ENCODE results near the gene CNIH1. TPM values are rescaled to one million over a fixed set of nuclear protein-coding genes. Genes with fewer than 3 reads are reported as not detected.

The CNIH1 gene
- 157 and 175 TPM in 2 replicates for total RNA-seq (2014; rRNA removed; shearing (Covaris generic))

DNA sequence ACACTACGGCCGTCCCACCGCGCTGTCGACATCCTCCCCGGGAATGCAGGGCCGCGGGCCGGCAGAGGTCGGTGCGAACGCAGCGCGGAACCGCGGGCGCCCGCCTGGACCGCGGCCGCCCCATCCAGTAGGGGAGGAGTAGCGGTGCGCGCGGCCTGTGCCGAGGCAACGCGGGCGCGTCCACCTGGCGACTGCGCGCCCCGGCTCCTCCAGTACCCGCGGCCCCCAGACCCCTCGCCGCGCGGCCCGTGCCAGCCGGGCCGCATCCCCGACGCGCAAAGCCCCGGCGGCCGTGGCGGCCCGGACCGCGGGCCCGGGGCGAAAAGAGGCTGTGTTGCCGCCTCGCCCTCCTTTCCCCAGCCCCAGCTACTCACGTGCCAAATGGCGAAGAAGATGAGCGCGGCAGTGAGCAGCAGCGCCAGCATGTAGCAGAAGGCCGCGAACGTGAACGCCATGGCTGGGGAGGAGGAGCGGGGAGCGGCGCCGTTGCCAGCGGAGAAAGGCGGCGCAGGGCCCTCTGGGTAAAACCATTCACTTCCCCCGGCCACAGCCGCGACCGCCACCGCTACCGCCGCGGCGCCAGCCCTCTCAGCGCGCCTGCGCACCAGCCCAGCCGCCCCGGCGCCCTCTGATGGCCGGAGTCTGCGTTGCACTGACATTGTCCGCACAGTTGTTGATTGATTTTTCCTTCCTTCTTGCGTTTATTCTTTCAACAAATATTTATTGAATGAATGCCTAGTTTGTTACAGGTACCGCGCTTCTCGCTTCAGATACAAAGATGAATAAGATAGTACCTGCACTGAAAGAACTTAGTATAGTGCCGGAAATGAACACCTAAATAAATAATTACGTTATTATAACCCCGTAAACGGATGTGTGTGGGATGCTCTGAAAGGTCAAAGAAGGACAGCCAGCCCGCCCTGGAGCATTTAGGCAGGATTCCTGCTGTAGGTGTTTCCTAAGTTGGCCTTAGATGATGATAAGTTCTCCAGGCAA is at the start of gene CNIH1:
CNIH1 (minus strand) TSS at position 502 of the 996 bp plus-strand sequence; CDS start at position 455, 47 bp downstream.
- DNase-seq (ENCODE audit: low read depth): peak; percentile 88

DNA sequence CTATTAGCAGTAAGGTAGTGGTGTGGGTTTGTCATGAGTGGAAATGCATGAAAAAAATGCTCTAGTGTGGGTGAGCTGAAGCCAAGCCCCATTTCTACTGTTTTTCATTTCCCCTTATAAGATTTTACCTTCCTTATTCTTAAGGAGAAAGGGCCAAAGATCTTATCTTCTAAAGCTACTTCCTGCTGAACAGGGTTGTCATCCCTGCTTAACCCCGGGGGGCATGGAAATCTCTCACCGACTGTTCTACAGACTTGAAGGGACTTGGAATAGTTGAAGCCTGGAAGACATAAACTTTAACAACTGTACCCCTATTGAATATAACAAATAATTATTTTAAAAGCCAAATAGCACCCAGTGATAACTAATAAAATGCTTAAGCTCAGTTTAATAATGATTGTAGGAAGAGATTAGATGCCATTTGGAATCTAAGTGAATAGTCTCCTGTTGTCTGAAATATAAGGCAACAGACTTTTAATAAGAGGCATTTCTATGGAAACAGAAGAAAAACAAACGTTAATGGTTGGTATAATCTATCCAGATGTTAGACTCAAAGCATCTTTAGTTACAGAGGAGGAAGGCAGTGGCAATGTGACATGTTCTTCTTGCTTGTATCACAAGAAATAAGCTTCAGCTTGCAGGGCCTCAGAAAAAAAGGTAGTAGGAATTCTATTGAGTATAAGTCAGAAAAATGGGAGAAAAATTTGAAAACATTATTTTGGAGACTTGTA is 49.4 kb upstream of the CNIH1 start:
- peak; percentile 47 for DNase-seq (ENCODE audit: low read depth)

DNA sequence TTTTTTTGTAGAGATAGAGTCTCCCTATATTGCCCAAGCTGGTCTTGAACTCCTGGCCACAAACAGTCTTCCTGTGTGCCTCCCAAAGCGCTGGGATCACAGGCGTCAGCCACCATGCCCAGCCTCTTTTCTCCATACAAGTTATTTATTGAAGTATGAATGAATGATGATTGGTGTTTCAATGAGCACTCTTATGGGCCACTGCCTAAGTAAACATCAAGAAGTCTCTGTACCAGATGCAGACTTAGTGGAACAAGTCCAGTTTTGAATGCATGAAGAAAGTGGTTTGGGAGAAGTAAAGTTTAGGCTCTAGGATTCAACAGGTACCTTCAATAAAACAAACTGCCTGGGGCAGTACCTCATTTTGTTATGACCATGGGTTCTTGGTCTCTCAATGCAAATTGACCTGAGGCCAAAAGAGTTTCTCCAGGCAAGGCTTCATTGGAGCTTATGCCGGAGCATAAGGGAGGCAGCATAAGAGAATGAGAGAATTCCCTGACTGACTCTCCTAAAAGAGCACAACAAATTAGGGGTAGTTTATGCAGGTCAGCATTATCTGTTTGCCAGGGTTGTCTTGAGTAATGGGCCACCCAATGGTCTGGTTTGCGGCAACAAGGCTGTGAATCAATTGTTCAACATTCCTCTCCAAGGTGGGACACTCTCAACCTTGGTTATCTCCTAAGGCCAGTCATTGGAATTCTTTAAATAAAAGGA is 48.7 kb upstream of the CNIH1 start:
- no peak for DNase-seq (ENCODE audit: low read depth)

DNA sequence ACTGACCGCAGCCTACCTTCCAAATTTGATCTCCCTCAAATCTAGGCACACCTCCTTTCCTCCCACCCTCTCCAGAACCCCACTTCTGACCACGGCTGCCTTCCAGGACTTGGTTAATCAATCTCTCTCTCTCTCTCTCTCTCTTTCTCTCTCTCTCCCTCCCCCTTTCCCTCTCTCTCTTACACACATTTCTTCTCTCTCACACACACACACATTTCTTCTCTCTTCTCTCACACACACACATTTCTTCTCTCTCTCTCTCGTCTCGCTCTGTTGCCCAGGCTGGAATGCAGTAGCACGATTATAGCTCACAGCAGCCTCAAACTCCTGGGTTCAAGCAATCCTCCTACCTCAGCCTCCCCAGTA is 48.1 kb upstream of the CNIH1 start:
- DNase-seq (ENCODE audit: low read depth): no peak

DNA sequence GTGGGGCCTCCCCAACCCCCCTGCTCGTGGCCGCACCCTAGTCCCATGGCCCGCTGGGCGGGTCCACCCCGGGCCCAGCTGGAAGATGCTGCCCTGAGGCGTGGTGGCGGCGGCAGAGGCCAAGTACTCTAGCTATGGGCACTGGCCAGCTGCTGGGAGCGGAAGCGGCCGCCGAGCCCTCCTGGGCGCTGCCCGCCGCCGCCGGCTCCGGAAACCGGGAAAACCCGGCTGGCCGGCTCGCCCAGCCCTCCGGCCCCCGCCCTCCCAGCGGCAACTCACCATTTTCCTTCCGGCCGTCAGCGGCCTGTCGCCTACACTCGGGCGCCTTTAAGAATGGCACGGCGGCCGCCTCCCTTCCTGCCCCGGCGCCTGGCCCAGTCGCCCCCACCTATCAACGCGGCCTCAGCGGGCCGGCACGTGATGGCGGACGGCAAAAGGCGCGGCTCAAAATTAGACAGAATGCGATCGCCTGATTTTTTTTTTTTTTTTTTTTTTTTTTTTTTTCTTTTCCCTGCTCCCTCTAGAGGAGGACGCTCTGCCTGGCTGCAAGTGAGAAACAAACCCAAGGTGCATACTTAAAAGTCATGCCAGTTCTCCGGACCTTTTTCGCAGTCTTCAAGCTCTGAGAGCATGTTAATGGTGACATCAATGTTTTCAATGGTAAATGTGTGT is 47.6 kb upstream of the CNIH1 start, which contains the start of gene GMFB:
GMFB (minus strand) TSS at position 335 of the 672 bp plus-strand sequence; CDS start at position 282, 53 bp downstream.
- DNase-seq (ENCODE audit: low read depth): peak; percentile 93

DNA sequence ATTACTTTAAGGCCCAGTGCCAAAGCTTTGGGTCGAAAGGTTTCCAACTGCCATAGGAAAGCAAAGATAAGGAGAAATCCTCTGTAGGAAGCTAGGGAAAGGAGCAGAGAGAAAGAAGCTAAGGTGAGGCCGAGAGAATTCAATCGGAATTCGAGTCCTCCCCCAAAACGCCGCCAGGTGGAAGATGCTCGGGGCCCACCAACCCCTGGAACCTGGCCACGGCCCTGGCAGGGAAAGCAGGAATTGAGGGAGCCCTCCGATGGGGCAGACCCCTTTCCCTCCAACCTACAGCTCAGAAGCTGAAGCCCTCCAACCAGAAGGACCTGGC is 47.1 kb upstream of the CNIH1 start:
- DNase-seq (ENCODE audit: low read depth): no peak

DNA sequence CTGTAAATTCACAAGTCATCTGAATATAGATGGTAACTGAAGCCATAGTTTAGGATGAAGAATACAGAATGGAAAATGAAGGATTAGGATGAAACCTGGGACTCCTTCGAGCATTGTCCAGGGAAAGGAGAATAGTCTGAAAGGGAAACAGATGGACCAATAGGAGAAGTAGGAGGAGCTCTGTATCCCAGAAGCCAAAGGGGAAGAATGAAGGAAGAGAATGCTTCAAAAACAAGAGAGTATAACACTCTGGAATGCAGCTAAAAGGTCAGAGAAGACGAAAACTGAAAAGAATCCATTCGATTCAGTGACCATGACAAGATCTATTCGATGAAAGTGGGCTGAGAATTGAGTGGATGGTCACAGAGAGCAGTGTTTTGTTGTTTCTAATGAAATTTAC is 46.6 kb upstream of the CNIH1 start:
- peak; percentile 65 for DNase-seq (ENCODE audit: low read depth)

DNA sequence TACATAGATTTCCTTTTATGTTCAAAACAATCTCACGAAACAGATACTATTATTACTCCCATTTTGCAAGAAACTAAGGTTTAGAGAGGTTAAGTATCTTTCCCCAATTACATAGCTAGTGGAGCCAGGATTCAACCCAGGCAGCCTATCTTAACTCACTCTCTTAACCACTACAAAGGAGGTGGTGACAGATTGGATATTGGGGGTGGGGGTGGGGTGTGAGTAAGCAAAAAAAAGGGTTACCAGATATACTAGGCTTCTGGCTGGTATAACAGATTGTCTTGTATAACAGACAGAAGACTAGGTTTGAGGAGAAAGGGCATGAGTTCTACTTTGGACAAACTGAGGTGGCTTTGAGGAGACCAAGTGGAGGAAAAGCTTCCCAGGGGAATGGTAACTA is 45.5 kb upstream of the CNIH1 start:
- DNase-seq (ENCODE audit: low read depth): no peak

DNA sequence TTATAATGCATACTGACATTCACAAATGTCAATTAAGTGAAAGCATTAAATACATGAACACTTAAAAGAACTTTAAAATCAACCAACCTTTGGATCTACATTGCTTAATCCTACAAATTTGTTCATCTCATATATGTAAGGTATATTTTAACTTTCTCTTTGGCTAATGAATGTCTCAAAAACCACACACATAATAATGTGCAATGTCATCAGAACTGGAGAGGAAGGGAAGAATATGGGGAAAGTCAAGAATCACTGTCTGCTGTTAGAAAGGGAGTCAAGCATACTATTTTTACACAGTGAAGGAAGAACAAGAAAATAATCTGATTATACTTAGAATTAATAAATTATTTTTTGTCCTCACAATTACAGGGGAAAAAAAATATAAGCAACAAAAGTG is 42.7 kb upstream of the CNIH1 start:
- DNase-seq (ENCODE audit: low read depth): no peak

DNA sequence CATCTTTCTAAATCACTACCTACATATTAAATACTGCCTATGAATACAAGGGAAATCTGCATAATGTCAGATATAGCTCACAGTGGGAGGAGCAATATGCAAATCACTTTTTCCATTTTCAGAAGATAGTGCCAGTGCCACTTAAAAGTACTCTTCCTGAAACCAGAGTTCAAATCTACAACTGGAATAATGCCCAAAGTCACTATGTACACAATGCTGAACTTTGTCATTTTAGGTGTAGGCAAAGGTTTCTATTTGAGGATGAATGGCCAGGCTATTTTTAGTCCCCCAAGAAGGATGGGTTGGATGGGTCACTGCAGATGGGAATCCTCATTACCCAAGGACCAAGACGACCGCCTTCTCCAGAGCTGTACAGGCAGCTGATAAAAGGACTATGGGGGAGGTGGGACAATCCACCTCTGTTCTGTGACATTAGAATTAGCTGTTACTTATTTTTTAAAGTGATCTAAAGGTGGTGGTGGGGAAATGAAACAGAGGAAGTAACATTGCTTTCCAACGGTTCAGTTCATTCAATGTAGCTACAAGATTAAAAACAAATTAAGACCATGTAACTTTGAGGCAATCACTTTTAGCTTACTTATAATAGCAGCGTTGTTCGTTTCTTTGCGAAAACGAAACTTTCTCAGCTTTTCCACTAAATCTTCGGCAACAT is 42.0 kb upstream of the CNIH1 start:
- DNase-seq (ENCODE audit: low read depth): no peak

DNA sequence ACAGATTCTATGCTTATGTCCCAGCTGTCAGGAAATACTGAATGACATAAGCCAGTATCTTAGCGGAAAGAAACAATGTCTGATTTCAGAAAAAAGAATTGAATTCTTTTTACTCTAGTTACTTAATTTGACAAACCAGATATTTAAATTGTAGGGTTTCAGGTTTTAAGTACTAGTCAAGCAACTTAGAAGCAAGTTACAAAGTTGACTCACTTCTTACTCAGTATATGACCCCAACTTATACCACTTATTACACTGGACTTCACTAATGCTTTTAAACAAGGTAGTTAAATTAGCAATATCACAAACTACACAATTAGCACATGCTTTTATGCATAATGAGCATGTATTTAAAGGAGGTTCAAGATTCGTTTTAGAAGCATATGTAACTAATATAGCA is 40.5 kb upstream of the CNIH1 start:
- DNase-seq (ENCODE audit: low read depth): no peak

DNA sequence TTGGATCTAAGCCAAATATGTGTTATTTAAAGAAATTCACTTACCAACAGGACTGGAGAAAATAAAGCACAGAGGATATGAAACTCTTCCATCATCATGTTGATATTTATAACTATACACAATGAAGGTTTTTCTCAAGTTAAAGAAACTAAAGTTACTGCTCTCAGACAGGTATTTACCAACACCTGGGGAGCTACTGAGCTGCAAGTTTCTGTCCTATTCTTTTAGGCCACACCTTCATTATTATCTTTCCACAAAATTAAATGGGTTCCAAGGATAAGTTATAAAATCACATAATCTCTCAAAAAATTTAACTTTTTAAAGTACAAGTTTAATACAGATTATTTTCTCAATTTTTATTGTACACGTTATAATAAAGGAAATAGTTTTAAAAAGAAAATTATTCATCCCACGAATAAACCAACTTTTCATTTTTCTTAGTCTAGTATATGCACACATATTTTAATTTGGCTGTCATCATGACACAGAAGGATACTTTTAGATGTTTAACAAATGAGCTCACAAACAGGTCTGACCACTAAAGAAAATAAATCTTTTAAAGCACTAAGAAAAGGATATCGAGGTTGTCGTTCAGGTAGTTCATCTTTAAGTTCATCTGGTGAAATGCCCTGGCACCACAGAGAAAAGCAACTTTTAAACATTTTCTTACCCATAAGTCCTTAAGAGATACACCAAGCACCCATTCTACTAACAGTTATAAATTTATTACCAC is 39.8 kb upstream of the CNIH1 start:
- DNase-seq (ENCODE audit: low read depth): no peak

DNA sequence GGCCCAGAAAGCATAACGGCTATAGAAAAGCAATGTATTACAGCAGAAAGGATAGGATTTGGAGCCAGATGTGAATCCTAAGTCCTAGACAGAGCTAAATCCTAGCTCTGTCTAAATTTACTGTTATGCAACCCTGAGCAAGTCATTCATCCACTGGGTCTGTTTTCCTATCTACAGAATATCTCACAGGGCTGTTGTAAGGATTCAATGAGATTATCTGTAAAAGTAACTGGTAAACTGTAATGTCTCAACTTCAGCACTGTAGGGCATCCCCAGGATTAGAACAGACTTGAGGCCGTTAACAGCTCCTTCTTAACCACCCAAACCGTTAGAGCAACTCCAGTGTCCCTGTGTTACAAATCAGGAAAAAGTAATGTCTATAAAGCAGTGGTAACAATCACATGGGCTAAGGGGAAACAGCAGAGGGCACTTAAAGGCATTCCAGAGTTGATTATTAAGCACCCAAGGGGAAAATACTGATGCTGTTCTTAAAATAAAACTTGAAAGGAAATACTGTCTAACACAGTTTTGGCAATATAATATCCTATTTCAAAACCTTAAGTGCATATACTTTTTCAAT is 37.6 kb upstream of the CNIH1 start:
- DNase-seq (ENCODE audit: low read depth): no peak

DNA sequence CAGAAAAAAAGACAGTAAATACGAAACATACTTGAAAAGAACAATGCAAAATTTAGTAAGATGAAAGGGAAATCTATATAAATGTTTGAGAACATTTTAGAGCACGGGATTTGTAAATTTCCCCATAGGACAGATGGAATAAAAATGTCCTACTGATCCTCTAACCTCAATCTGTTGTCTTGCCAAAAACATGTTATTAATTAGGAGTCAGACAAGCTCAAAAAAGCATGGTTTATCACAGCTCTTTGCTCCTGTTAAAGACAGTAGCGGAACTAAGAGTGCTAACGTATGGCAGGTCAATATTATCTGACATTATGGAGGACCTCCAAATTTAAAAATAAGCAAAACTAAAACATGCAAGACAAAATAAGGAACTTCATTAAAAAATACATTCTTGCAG is 34.7 kb upstream of the CNIH1 start:
- no peak for DNase-seq (ENCODE audit: low read depth)

DNA sequence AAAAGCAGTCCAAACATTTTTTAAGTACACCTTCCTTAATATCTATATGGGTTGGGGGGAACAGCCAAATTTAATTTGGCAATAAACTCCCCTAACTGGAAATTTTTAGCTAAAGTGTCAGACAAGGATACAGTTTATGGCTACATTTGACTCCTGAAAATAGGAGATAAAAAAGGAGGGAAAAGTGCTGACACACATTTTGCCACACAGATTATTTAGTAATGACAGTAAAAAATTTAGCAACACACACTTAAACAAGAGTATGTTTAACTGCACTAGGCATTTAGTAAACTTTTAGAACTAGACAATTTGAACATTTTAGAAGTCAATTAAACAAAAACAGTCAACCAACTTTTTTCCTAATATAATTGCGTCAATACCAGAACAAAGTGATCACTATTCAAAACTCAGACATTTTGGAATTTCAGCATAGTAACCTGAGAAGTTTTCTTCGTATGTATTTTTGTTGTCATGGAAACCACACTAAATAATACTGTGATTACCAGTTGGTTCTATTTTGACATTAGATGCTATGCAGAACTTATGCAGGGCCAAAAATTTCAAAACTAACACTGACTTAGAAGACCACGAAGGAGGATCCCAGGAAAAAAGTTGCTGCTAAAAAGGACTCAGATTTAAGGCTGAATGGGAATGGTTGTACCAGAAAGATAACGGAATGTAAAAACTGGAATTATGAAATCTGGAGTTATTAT is 34.2 kb upstream of the CNIH1 start:
- DNase-seq (ENCODE audit: low read depth): no peak

DNA sequence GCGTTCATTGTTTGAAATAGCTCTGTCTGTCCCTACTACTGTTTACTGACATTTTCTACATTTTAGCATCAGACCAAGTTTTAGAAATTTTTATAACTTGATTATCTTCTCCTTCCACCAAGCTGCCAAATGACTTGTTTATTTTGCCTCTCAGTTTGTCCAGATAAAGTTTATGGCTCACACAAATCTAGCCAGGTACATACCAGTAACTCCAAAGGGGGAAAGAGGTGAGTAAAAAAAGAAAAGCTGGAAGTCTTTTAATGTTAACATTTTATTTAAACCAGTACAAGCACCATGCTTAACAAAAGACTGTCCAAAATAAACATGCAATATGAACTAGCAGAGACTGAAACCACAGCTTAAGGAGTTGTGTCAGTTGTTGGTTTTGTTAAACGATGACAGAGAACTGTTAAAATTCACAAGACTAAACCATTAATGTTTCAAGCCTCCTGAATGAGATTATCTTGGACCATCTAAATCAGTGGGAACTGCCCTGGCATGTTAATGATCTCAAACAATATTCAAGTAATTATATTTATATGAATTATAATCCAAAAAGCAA is 33.1 kb upstream of the CNIH1 start:
- no peak for DNase-seq (ENCODE audit: low read depth)

DNA sequence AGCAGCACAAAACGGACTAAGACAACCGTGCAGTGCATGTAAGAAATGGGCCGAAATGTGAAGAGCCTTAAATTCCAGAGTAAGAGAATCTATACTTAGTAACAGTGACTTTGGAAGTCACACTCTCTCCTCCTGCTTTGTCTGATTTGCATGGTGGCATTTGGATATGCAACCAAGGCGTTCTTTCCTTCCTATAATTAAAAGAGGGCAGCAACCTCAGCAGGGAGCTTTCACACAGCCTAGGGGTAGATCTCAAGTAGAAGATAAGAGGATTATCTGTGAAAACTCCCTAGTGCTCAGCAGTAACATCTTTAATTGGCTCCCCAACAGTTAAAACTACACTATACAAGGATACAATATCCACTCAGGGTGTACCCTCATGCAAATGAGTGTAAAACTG is 31.1 kb upstream of the CNIH1 start:
- no peak for DNase-seq (ENCODE audit: low read depth)

DNA sequence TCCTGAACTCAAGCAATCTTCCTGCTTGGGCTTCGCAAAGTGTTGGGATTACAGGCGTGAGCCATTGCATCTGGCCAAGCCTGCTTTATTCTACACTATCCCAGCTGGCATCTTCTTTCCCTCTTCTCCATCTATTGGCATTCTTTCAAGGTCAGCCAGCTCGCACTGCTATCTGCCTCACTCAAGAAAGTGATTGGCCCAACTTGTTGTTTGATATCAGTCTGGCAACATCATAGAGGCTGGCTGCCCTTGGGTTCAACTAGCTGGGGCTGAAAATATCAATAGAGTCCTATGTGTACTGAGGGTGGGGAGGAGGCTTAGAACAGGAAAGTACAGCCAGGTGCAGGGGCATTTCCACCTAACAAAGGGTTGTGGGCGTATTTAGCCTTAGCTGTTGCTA is 30.5 kb upstream of the CNIH1 start:
- no peak for DNase-seq (ENCODE audit: low read depth)

DNA sequence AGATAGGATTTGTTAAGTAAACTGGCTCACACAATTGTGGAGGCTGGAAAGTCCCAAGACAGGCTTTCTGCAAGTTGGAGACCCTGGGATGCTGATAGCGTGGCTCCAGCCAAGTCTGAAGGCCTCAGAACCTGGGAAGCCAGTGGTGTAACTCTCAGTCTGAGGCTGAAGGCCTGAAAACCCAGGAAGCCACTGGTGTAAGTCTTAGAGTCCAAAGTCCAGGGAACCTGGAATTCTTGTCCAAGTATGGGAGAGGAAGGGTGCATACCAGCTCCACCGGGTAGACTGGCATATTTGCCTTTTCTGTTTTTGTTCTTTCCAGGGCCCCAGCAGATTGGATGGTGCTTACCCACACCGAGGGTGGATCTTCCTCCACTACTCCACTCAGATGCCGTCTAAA is 29.5 kb upstream of the CNIH1 start:
- no peak for DNase-seq (ENCODE audit: low read depth)

Data from RPMI7951 (cell line).